ENCODE results near the gene ST6GALNAC1. TPM values are rescaled to one million over a fixed set of nuclear protein-coding genes. Genes with fewer than 3 reads are reported as not detected.

ST6GALNAC1 gene
- total and polyA plus RNA-seq, 2 of the 8 experiments (the other 6 are each of a cell fraction or from before 2014, with no cell fraction given) = not detected

- no peaks in the 10 kb centered on the region; a peak in 1 of 7 replicates for H3K27me3 ChIP-seq (replicated peaks in 1 of 4; ENCODE audit: control insufficient read depth in 3 of 4, extremely low read depth in 1 of 4, insufficient read depth in 3 of 4, low read length in 3 of 4)
- POLR2A ChIA-PET (ENCODE audit: partially characterized antibody) = interaction anchor here (1.2 kb wide), 2 partner anchors 18 to 132 kb away, joined by 3 to 4 read pairs; no protein-coding TSS in a partner anchor
- DNase-seq (ENCODE audit: low read depth in 1 of 2, low spot score in 2 of 2) = no peak
Measured at GRCh38 chr17:76690596-76691280, 47.2 kb upstream of the ST6GALNAC1 start.

More at GRCh38 chr17:76690596-76691280, 47.2 kb upstream of the ST6GALNAC1 start:
- no peak overlapping the region for H3K9ac ChIP-seq (replicated peaks in 1 of 4; ENCODE audit: extremely low read depth in 1 of 4, low read depth in 3 of 4, low read length in 3 of 4)
- no peak overlapping the region for H4K5ac ChIP-seq (ENCODE audit: insufficient read length, low read depth, low read length)
- TF ChIP-seq SP4 (IDR thresholded peaks at IDR 0.05; ENCODE audit: low read length) = no peak
- no peak for TF ChIP-seq KDM5A (IDR thresholded peaks at IDR 0.05; ENCODE audit: low read length)
- no peak for TF ChIP-seq TAF1 (IDR thresholded peaks at IDR 0.05; ENCODE audit: low read depth, low read length)
- no peak for TF ChIP-seq RAD21 (IDR thresholded peaks at IDR 0.05 in 1 of 2, conservative IDR thresholded peaks at IDR 0.05 in 1 of 2; ENCODE audit: low read depth in 2 of 2, low read length in 2 of 2)
- no peak for TF ChIP-seq MAFK (IDR thresholded peaks at IDR 0.05; ENCODE audit: low read depth, low read length)
- no peak for TF ChIP-seq TAF7 (optimal IDR thresholded peaks at IDR 0.05; ENCODE audit: borderline replicate concordance, low read depth, low read length)
- no peak for TF ChIP-seq ZNF274 (IDR thresholded peaks at IDR 0.05; ENCODE audit: borderline replicate concordance, extremely low read depth, low read length)
- no peak for TF ChIP-seq JUND (IDR thresholded peaks at IDR 0.05; ENCODE audit: low read length)
- no peak for TF ChIP-seq YY1 (IDR thresholded peaks at IDR 0.05; ENCODE audit: low read depth, low read length)
- no peak for TF ChIP-seq GTF2F1 (IDR thresholded peaks at IDR 0.05; ENCODE audit: borderline replicate concordance, low read depth, low read length)
- no peak overlapping the region for H3K18ac ChIP-seq (ENCODE audit: extremely low read depth, low read length)
- peaks cover 0 to 9% (median 4%) of the 10 kb centered on the region in 4 experiments; a peak in 6 of 7 replicates for H3K4me1 ChIP-seq (replicated peaks in 1 of 4; ENCODE audit: control insufficient read depth in 3 of 4, insufficient read depth in 4 of 4, low read length in 3 of 4)
- no peak overlapping the region for H3K14ac ChIP-seq (ENCODE audit: insufficient read length)
- H4K8ac ChIP-seq (ENCODE audit: extremely low read depth, insufficient read depth, low read length) = no peak overlapping the region; the same call in 1 of the 2 replicates
- no peak overlapping the region for H3K4me3 ChIP-seq (ENCODE audit: extremely low read depth in 1 of 4, insufficient read depth in 2 of 4, low read depth in 3 of 4, low read length in 4 of 4)
- no peak overlapping the region for H2BK120ac ChIP-seq (replicated peaks; ENCODE audit: low read depth, low read length)
- no peak for FAIRE-seq
- H3K79me1 ChIP-seq (ENCODE audit: low read depth, low read length) = no peaks in the 10 kb centered on the region
- no peaks in the 10 kb centered on the region for H3K23me2 ChIP-seq (ENCODE audit: low read depth, low read length)
- no peak overlapping the region for H2BK5ac ChIP-seq (ENCODE audit: low read depth, low read length)
- H2BK15ac ChIP-seq (ENCODE audit: low read length) = no peak overlapping the region
- H4K91ac ChIP-seq (replicated peaks; ENCODE audit: insufficient read length, low read length) = no peak overlapping the region
- no peak overlapping the region for H2AK5ac ChIP-seq (ENCODE audit: low read depth, low read length)
- H3K4me2 ChIP-seq (ENCODE audit: insufficient read depth in 1 of 2, low read depth in 2 of 2, low read length in 2 of 2) = no peak overlapping the region
- WGBS, 2 experiments (ENCODE audit: extremely low coverage in 1 of 2, insufficient coverage in 1 of 2, insufficient read length in 1 of 2, insufficient replicate concordance in 2 of 2, low coverage in 1 of 2, low lambda C conversion rate in 2 of 2, missing lambda C conversion rate in 1 of 2) = 92% methylated on average over 13 of the region's 13 CpGs; no CpG with 5 or more reads in 1 of the 2 experiments
- no peak overlapping the region for H3K4ac ChIP-seq (replicated peaks; ENCODE audit: insufficient read length, low read depth, low read length)
- no peak overlapping the region for H3K23ac ChIP-seq (ENCODE audit: insufficient read length)
- H3K56ac ChIP-seq (replicated peaks; ENCODE audit: insufficient read length, low read depth, low read length) = no peak overlapping the region
- H3K36me3 ChIP-seq (ENCODE audit: control insufficient read depth in 2 of 4, insufficient read depth in 4 of 4, low read length in 3 of 4) = no peaks in the 10 kb centered on the region
- H3K9me3 ChIP-seq (ENCODE audit: insufficient read depth in 2 of 2, low read depth in 1 of 2, low read length in 1 of 2) = no peaks in the 10 kb centered on the region
- no peak overlapping the region for H2BK12ac ChIP-seq (ENCODE audit: low read depth, low read length)
- no peak overlapping the region for H2AFZ ChIP-seq (ENCODE audit: low read length)
- H4K20me1 ChIP-seq (replicated peaks in 1 of 2; ENCODE audit: control insufficient read depth in 1 of 2, insufficient read depth in 2 of 2, low read length in 2 of 2) = no peaks in the 10 kb centered on the region
- CTCF ChIA-PET (ENCODE audit: partially characterized antibody) = interaction anchor here (0.6 to 13.1 kb wide), 7 partner anchors 10 to 299 kb away, joined by 3 to 155 read pairs (median 4); partner anchors contain the start of gene MXRA7
- H3K79me2 ChIP-seq (ENCODE audit: control insufficient read depth in 1 of 2, insufficient read depth in 2 of 2, low read length in 2 of 2) = no peaks in the 10 kb centered on the region
- no peak overlapping the region for H3K27ac ChIP-seq (ENCODE audit: low read depth, low read length)
- no peak overlapping the region for H2BK20ac ChIP-seq (ENCODE audit: low read length)
